Coronary artery (tissue), 2 donors: Measurements from ENCODE around the gene SNAP47.
A peak's percentile ranks its signal among the peaks of the same experiment; 100 is the strongest.

Source experiments
- DNase-seq: peaks from one replicate; pipeline ENCODE4 v3.0.0-alpha.2; 2017; ENCODE audit warnings: low spot score
- H3K27ac ChIP-seq, 2 donors: fragments of 200-600 bp; sonication (generic); one replicate each; pipeline ENCODE4 v1.5.1; 2016 to 2019
- H3K4me3 ChIP-seq: fragments of 200-600 bp; sonication (generic); 2 replicates; pipeline ENCODE4 v1.5.1; 2016; ENCODE audit warnings: mild to moderate bottlenecking, moderate library complexity
- CTCF ChIP-seq: fragments of 200-600 bp; sonication (generic); IDR thresholded peaks from one replicate; pipeline ENCODE4 v1.5.1; 2019; ENCODE audit warnings: antibody characterized with exemption

The SNAP47 gene

GRCh38 chr1:227729144-227729880 lies 5.9 kb upstream of the SNAP47 start:
- peak overlapping the region in 1 of 2 donors; percentile 80 for H3K27ac ChIP-seq
- no peak for DNase-seq
- H3K4me3 ChIP-seq, result peak overlapping the region; percentile 86
- TF ChIP-seq CTCF, result no peak

GRCh38 chr1:227729881-227730629 lies 5.2 kb upstream of the SNAP47 start:
- Histone ChIP-seq H3K27ac (no peak overlapping the region), H3K4me3 (no peak overlapping the region)
- TF ChIP-seq CTCF, result peak; percentile 40
- no peak for DNase-seq

- no peak for TF ChIP-seq CTCF
- no peak for DNase-seq
- no peak overlapping the region for H3K27ac ChIP-seq
- no peak overlapping the region for H3K4me3 ChIP-seq
Observed at GRCh38 chr1:227730630-227731151, 4.5 kb upstream of the SNAP47 start.

- Histone ChIP-seq H3K4me3 (no peak overlapping the region), H3K27ac (no peak overlapping the region)
- TF ChIP-seq CTCF, result no peak
- DNase-seq, result no peak
Observed at GRCh38 chr1:227731241-227731677, 4.0 kb upstream of the SNAP47 start.

GRCh38 chr1:227731696-227732585 lies 3.3 kb upstream of the SNAP47 start:
- no peak overlapping the region for H3K4me3 ChIP-seq
- H3K27ac ChIP-seq, result no peak overlapping the region
- DNase-seq, result no peak
- TF ChIP-seq CTCF, result no peak

- H3K4me3 ChIP-seq, result no peak overlapping the region
- H3K27ac ChIP-seq, result no peak overlapping the region
- DNase-seq, result no peak
- TF ChIP-seq CTCF, result no peak
Observed at GRCh38 chr1:227732586-227733308, 2.5 kb upstream of the SNAP47 start.
